A673 (cell line): ENCODE data around the gene CST4. TPM values are rescaled to one million over a fixed set of nuclear protein-coding genes. Genes with fewer than 3 reads are reported as not detected.

Source experiments
- BruUV-seq: library from RNA; stranded (reverse); fragments of 400-500 nt; replicated peaks from 2 replicates; lab custom pipeline; 2021; lab: Mats Ljungman, UMichigan
- CTCF ChIA-PET: fragments of 300-600 bp; sonication (Branson Sonifier 250); formaldehyde crosslinking; loops from one replicate; lab custom pipeline; 2022; ENCODE audit warnings: antibody characterized with exemption; lab: Charles Lee
- POLR2A ChIA-PET: fragments of 300-600 bp; sonication (Branson Sonifier 250); formaldehyde crosslinking; loops from one replicate; lab custom pipeline; 2022; ENCODE audit warnings: antibody characterized with exemption; ENCODE audit not compliant: low non-redundant PET; lab: Charles Lee
- DNase-seq: peaks from one replicate; pipeline ENCODE4 v3.0.0-alpha.2; 2015; ENCODE audit warnings: low spot score
- H3K27ac ChIP-seq: fragments of 200-600 bp; sonication (generic); 2 replicates; pipeline ENCODE4 v1.5.1; 2016; ENCODE audit warnings: mixed run types, low read depth, mild to moderate bottlenecking, mixed read lengths, antibody characterized with exemption, low read length; ENCODE audit not compliant: poor library complexity, severe bottlenecking
- H3K27me3 ChIP-seq: fragments of 200-600 bp; sonication (generic); replicated peaks from 2 replicates; pipeline ENCODE4 v1.6.1; 2017; ENCODE audit warnings: mixed run types, low read depth, mild to moderate bottlenecking, mixed read lengths, antibody characterized with exemption, low read length; ENCODE audit not compliant: insufficient read depth, poor library complexity
- H3K36me3 ChIP-seq: fragments of 200-600 bp; sonication (generic); 2 replicates; pipeline ENCODE4 v1.6.1; 2016; ENCODE audit warnings: mixed run types, mild to moderate bottlenecking, mixed read lengths, antibody characterized with exemption, low read length; ENCODE audit not compliant: insufficient read depth, poor library complexity, severe bottlenecking
- H3K4me1 ChIP-seq: fragments of 200-600 bp; sonication (generic); 2 replicates; pipeline ENCODE4 v1.6.1; 2017; ENCODE audit warnings: mixed run types, mild to moderate bottlenecking, mixed read lengths, antibody characterized with exemption, low read length; ENCODE audit not compliant: insufficient read depth, poor library complexity, severe bottlenecking
- H3K4me3 ChIP-seq: fragments of 200-600 bp; sonication (generic); 2 replicates; pipeline ENCODE4 v1.5.1; 2016; ENCODE audit warnings: low read depth, mixed run types, mild to moderate bottlenecking, mixed read lengths, low read length; ENCODE audit not compliant: poor library complexity, severe bottlenecking
- H3K9me3 ChIP-seq: fragments of 200-600 bp; sonication (generic); 2 replicates; pipeline ENCODE4 v1.6.1; 2016; ENCODE audit warnings: mixed run types, low read depth, mild to moderate bottlenecking, mixed read lengths, antibody characterized with exemption, low read length; ENCODE audit not compliant: poor library complexity, severe bottlenecking
- EZH2 ChIP-seq: fragments of 200-600 bp; sonication (generic); IDR thresholded peaks from 2 replicates; pipeline ENCODE4 v1.6.1; 2017; ENCODE audit warnings: borderline replicate concordance, low read depth, mild to moderate bottlenecking, mixed read lengths, antibody characterized with exemption, low read length; ENCODE audit not compliant: poor library complexity, severe bottlenecking
- intact Hi-C: fragments of 100-400 bp; cut with micrococcal nuclease; formaldehyde crosslinking; loops from one replicate; pipeline ENCODE4 v1.10.0; 2022; ENCODE audit not compliant: unreplicated experiment
- total RNA-seq: library from RNA; stranded (reverse); gene quantifications from 2 replicates; pipeline ENCODE4 v1.2.3, GENCODE V29; 2021
- TF ChIP-seq, protein P1 (sequence below): fragments of 300-800, 200-600 bp; sonication (generic); conservative IDR thresholded peaks from 2 replicates; pipeline ENCODE4 v1.5.1; 2017; ENCODE audit warnings: low read depth, mild to moderate bottlenecking, antibody characterized with exemption, low read length, moderate library complexity, mixed read lengths

Gene CST4
- total RNA-seq, 1 experiment from 2014 or later, result not detected

DNA sequence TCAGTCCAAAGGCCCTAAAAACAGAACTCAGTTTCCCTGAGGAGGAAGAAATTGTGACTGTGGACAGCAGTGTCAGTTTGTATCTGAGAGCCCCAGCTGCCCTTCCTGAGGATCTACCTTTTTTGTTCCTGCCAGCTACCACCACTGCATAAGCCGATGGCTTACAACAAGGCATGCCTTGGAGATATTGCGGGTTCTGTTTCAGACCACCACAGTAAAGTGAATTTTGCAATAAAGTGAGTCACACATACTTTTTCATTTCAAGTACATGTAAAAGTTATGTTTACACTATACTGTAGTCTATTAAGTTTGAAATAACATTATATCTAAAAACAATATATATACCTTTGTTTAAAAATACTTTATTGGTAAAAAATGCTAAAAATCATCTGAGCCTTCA, 41.5 kb downstream of the CST4 start:
- POLR2A ChIA-PET, result no interaction called here
- H3K9me3 ChIP-seq, result no peaks in the 10 kb centered on the region
- intact Hi-C loops, result no loop called here

GRCh38 chr20:23646106-23646873, 42.5 kb downstream of the CST4 start:
- Histone ChIP-seq H3K9me3 (no peaks in the 10 kb centered on the region), H3K4me1 (no peaks in the 10 kb centered on the region), H3K36me3 (no peaks in the 10 kb centered on the region), H3K27me3 (no peaks in the 10 kb centered on the region), H3K27ac (no peak overlapping the region), H3K4me3 (no peak overlapping the region)
- no TSS peak for BruUV-seq
- ChIA-PET POLR2A (no interaction called here), CTCF (no interaction called here)
- intact Hi-C loops, result no loop called here
- DNase-seq, result no peak
- TF ChIP-seq, protein P1, sequence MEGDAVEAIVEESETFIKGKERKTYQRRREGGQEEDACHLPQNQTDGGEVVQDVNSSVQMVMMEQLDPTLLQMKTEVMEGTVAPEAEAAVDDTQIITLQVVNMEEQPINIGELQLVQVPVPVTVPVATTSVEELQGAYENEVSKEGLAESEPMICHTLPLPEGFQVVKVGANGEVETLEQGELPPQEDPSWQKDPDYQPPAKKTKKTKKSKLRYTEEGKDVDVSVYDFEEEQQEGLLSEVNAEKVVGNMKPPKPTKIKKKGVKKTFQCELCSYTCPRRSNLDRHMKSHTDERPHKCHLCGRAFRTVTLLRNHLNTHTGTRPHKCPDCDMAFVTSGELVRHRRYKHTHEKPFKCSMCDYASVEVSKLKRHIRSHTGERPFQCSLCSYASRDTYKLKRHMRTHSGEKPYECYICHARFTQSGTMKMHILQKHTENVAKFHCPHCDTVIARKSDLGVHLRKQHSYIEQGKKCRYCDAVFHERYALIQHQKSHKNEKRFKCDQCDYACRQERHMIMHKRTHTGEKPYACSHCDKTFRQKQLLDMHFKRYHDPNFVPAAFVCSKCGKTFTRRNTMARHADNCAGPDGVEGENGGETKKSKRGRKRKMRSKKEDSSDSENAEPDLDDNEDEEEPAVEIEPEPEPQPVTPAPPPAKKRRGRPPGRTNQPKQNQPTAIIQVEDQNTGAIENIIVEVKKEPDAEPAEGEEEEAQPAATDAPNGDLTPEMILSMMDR, result no peak
- no peak for TF ChIP-seq EZH2

More for the DNA sequence above, 41.5 kb downstream of the CST4 start:
- no peak for DNase-seq
- H3K27ac ChIP-seq, result no peak overlapping the region
- no peaks in the 10 kb centered on the region for H3K4me1 ChIP-seq
- CTCF ChIA-PET, result no interaction called here
- H3K27me3 ChIP-seq, result no peaks in the 10 kb centered on the region
- no peak for TF ChIP-seq EZH2
- TF ChIP-seq, protein P1, result no peak
- H3K4me3 ChIP-seq, result no peak overlapping the region
- no TSS peak for BruUV-seq
- H3K36me3 ChIP-seq, result no peaks in the 10 kb centered on the region

DNA sequence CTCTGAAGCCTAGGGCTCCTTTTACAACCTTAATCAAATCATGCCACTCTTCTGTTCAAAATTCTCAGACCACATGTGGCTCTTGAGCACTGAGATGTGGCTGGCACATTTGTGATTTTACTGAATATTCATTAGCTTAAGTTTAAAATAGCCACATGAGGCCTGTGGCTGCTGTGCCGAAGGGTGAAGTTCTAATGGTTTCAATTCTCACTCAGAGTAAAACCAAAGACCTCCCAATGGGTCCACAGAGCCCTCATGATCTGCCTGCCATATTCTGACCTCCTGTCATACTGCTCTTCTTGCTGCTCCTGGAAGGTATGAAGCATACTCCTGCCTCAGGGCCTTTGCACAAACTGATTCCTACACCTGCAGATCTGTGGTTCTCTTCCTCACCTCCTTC, 43.3 kb downstream of the CST4 start:
- POLR2A ChIA-PET, result no interaction called here
- CTCF ChIA-PET, result no interaction called here
- no TSS peak for BruUV-seq
- Histone ChIP-seq H3K4me1 (no peaks in the 10 kb centered on the region), H3K36me3 (no peaks in the 10 kb centered on the region), H3K27ac (no peak overlapping the region), H3K27me3 (no peaks in the 10 kb centered on the region), H3K9me3 (no peaks in the 10 kb centered on the region), H3K4me3 (no peak overlapping the region)
- DNase-seq, result no peak
- TF ChIP-seq, protein P1, result no peak
- no peak for TF ChIP-seq EZH2
- intact Hi-C loops, result no loop called here
